Measurements from ENCODE around the gene SYNJ2.

SYNJ2 gene

DNA sequence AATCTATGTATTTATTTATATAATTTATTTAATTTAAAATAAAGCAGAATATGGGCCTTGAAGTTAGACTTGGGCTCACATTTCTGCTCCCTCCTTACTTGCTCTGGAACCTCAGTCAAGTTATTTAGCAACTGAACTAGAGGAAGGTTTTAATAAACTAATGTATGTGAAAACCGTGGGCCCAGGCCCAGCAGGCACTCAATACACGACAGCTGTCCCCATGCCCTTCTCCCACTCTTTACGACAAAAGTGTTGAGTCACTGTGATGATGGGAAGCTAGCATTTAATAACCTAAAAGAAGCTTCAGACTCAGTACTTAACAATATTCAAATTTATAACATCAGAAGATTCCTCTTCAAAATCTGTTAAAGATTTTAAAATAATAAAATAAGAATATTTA is 139.7 kb downstream of the SYNJ2 start:
- Histone ChIP-seq H3K4me1 (ENCODE audit: control insufficient read depth in 2 of 2, insufficient read depth in 2 of 2, low read length in 2 of 2) (no peaks in the 10 kb centered on the region), H3K4me3 (ENCODE audit: low read length in 2 of 2) (no peak overlapping the region), H3K9me3 (ENCODE audit: control insufficient read depth in 2 of 2, low read length in 2 of 2) (no peaks in the 10 kb centered on the region), H3K9ac (ENCODE audit: low read depth in 1 of 2, low read length in 2 of 2) (no peak overlapping the region), H3K27ac (ENCODE audit: low read depth in 2 of 2, low read length in 2 of 2) (no peak overlapping the region), H3K36me3 (ENCODE audit: control insufficient read depth in 2 of 2, insufficient read depth in 2 of 2, low read length in 2 of 2) (peaks cover 3 to 11% of the 10 kb centered on the region in 2 donors), H3K27me3 (ENCODE audit: control insufficient read depth in 2 of 2, insufficient read depth in 2 of 2, low read length in 2 of 2) (no peaks in the 10 kb centered on the region)

- peaks cover 6 to 9% of the 10 kb centered on the region in 2 donors for H3K36me3 ChIP-seq (ENCODE audit: control insufficient read depth in 2 of 2, insufficient read depth in 2 of 2, low read length in 2 of 2)
- no peak overlapping the region for H3K27ac ChIP-seq (ENCODE audit: low read depth in 2 of 2, low read length in 2 of 2)
- no peak overlapping the region for H3K4me3 ChIP-seq (ENCODE audit: low read length in 2 of 2)
- H3K27me3 ChIP-seq (ENCODE audit: control insufficient read depth in 2 of 2, insufficient read depth in 2 of 2, low read length in 2 of 2) = no peaks in the 10 kb centered on the region
- H3K9me3 ChIP-seq (ENCODE audit: control insufficient read depth in 2 of 2, low read length in 2 of 2) = no peaks in the 10 kb centered on the region
- no peaks in the 10 kb centered on the region for H3K4me1 ChIP-seq (ENCODE audit: control insufficient read depth in 2 of 2, insufficient read depth in 2 of 2, low read length in 2 of 2)
- H3K9ac ChIP-seq (ENCODE audit: low read depth in 1 of 2, low read length in 2 of 2) = no peak overlapping the region
Measured at GRCh38 chr6:158122048-158122447, 140.4 kb downstream of the SYNJ2 start.

DNA sequence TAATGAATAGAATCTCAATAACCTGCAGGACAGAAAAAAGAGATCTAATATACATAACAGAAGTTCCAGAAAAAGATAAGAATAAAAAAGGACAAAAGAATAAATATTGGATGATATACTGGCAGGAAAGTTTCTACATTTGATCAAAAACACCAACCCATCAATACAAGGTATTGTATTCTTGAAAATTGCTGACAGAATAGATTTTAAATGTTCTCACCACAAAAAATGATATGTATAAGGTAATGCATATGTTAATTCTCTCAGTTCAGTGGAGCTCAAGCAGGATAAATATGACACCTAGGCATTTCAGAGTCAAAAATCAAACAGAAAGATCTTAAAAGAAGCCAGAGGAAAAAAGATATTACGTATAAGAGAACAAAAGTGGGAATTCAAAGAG is 142.6 kb downstream of the SYNJ2 start:
- H3K4me3 ChIP-seq (ENCODE audit: low read length in 2 of 2) = no peak overlapping the region
- no peak overlapping the region for H3K9ac ChIP-seq (ENCODE audit: low read depth in 1 of 2, low read length in 2 of 2)
- no peaks in the 10 kb centered on the region for H3K4me1 ChIP-seq (ENCODE audit: control insufficient read depth in 2 of 2, insufficient read depth in 2 of 2, low read length in 2 of 2)
- no peak overlapping the region for H3K27ac ChIP-seq (ENCODE audit: low read depth in 2 of 2, low read length in 2 of 2)
- no peaks in the 10 kb centered on the region for H3K9me3 ChIP-seq (ENCODE audit: control insufficient read depth in 2 of 2, low read length in 2 of 2)
- H3K36me3 ChIP-seq (ENCODE audit: control insufficient read depth in 2 of 2, insufficient read depth in 2 of 2, low read length in 2 of 2) = peaks cover 0 to 6% of the 10 kb centered on the region in 2 donors
- H3K27me3 ChIP-seq (ENCODE audit: control insufficient read depth in 2 of 2, insufficient read depth in 2 of 2, low read length in 2 of 2) = no peaks in the 10 kb centered on the region

- H3K4me3 ChIP-seq (ENCODE audit: low read length in 2 of 2) = no peak overlapping the region
- H3K9ac ChIP-seq (ENCODE audit: low read depth in 1 of 2, low read length in 2 of 2) = no peak overlapping the region
- no peaks in the 10 kb centered on the region for H3K9me3 ChIP-seq (ENCODE audit: control insufficient read depth in 2 of 2, low read length in 2 of 2)
- H3K27me3 ChIP-seq (ENCODE audit: control insufficient read depth in 2 of 2, insufficient read depth in 2 of 2, low read length in 2 of 2) = no peaks in the 10 kb centered on the region
- H3K27ac ChIP-seq (ENCODE audit: low read depth in 2 of 2, low read length in 2 of 2) = no peak overlapping the region
- no peaks in the 10 kb centered on the region for H3K4me1 ChIP-seq (ENCODE audit: control insufficient read depth in 2 of 2, insufficient read depth in 2 of 2, low read length in 2 of 2)
- peaks cover 0 to 6% of the 10 kb centered on the region in 2 donors for H3K36me3 ChIP-seq (ENCODE audit: control insufficient read depth in 2 of 2, insufficient read depth in 2 of 2, low read length in 2 of 2)
Measured at GRCh38 chr6:158125271-158125670, 143.6 kb downstream of the SYNJ2 start.

- no peak overlapping the region for H3K4me3 ChIP-seq (ENCODE audit: low read length in 2 of 2)
Measured at GRCh38 chr6:158131926-158132325, 150.3 kb downstream of the SYNJ2 start.

GRCh38 chr6:158142789-158143188 is 161.1 kb downstream of the SYNJ2 start:
- peaks cover 7 to 12% of the 10 kb centered on the region in 2 donors for H3K36me3 ChIP-seq (ENCODE audit: control insufficient read depth in 2 of 2, insufficient read depth in 2 of 2, low read length in 2 of 2)
- no peak overlapping the region for H3K9ac ChIP-seq (ENCODE audit: low read depth in 1 of 2, low read length in 2 of 2)
- no peaks in the 10 kb centered on the region for H3K4me1 ChIP-seq (ENCODE audit: control insufficient read depth in 2 of 2, insufficient read depth in 2 of 2, low read length in 2 of 2)
- H3K9me3 ChIP-seq (ENCODE audit: control insufficient read depth in 2 of 2, low read length in 2 of 2) = no peaks in the 10 kb centered on the region
- H3K27me3 ChIP-seq (ENCODE audit: control insufficient read depth in 2 of 2, insufficient read depth in 2 of 2, low read length in 2 of 2) = no peaks in the 10 kb centered on the region
- no peak overlapping the region for H3K27ac ChIP-seq (ENCODE audit: low read depth in 2 of 2, low read length in 2 of 2)
- no peak overlapping the region for H3K4me3 ChIP-seq (ENCODE audit: low read length in 2 of 2)

More at GRCh38 chr6:158131926-158132325, 150.3 kb downstream of the SYNJ2 start:
- Histone ChIP-seq H3K4me1 (ENCODE audit: control insufficient read depth in 2 of 2, insufficient read depth in 2 of 2, low read length in 2 of 2) (no peaks in the 10 kb centered on the region), H3K27ac (ENCODE audit: low read depth in 2 of 2, low read length in 2 of 2) (no peak overlapping the region), H3K9ac (ENCODE audit: low read depth in 1 of 2, low read length in 2 of 2) (no peak overlapping the region), H3K27me3 (ENCODE audit: control insufficient read depth in 2 of 2, insufficient read depth in 2 of 2, low read length in 2 of 2) (no peaks in the 10 kb centered on the region), H3K36me3 (ENCODE audit: control insufficient read depth in 2 of 2, insufficient read depth in 2 of 2, low read length in 2 of 2) (no peaks in the 10 kb centered on the region), H3K9me3 (ENCODE audit: control insufficient read depth in 2 of 2, low read length in 2 of 2) (no peaks in the 10 kb centered on the region)

- Histone ChIP-seq H3K4me3 (ENCODE audit: low read length in 2 of 2) (no peak overlapping the region), H3K9me3 (ENCODE audit: control insufficient read depth in 2 of 2, low read length in 2 of 2) (no peaks in the 10 kb centered on the region), H3K9ac (ENCODE audit: low read depth in 1 of 2, low read length in 2 of 2) (no peak overlapping the region), H3K27me3 (ENCODE audit: control insufficient read depth in 2 of 2, insufficient read depth in 2 of 2, low read length in 2 of 2) (no peaks in the 10 kb centered on the region), H3K4me1 (ENCODE audit: control insufficient read depth in 2 of 2, insufficient read depth in 2 of 2, low read length in 2 of 2) (no peaks in the 10 kb centered on the region), H3K36me3 (ENCODE audit: control insufficient read depth in 2 of 2, insufficient read depth in 2 of 2, low read length in 2 of 2) (peaks cover 7 to 12% of the 10 kb centered on the region in 2 donors), H3K27ac (ENCODE audit: low read depth in 2 of 2, low read length in 2 of 2) (no peak overlapping the region)
Measured at GRCh38 chr6:158143700-158144099, 162.0 kb downstream of the SYNJ2 start.

Measured in mucosa of rectum (tissue), 2 donors.